KMS-11 (cell line): Measurements from ENCODE around the gene REM2.

Experiments used
- H2AFZ ChIP-seq: fragments of 200-600 bp; sonication (generic); 2 replicates; pipeline ENCODE4 v1.6.1; 2016; ENCODE audit warnings: antibody characterized with exemption, mixed run types, low read depth
- H3K27ac ChIP-seq: fragments of 200-600 bp; sonication (generic); 2 replicates; pipeline ENCODE4 v1.6.1; 2016; ENCODE audit warnings: mild to moderate bottlenecking, mixed run types
- H3K27me3 ChIP-seq: fragments of 200-600 bp; sonication (generic); 2 replicates; pipeline ENCODE4 v1.6.1; 2017; ENCODE audit warnings: mild to moderate bottlenecking, low read depth, mixed run types, moderate library complexity; ENCODE audit not compliant: insufficient read depth
- H3K36me3 ChIP-seq: fragments of 200-600 bp; sonication (generic); 2 replicates; pipeline ENCODE4 v1.6.1; 2017; ENCODE audit warnings: mild to moderate bottlenecking, mixed run types; ENCODE audit not compliant: insufficient read depth
- H3K4me1 ChIP-seq: fragments of 200-600 bp; sonication (generic); 2 replicates; pipeline ENCODE4 v1.6.1; 2016; ENCODE audit warnings: mild to moderate bottlenecking, low read depth, mixed run types; ENCODE audit not compliant: poor library complexity, severe bottlenecking
- H3K4me2 ChIP-seq: fragments of 200-600 bp; sonication (generic); 2 replicates; pipeline ENCODE4 v1.7.0; 2016; ENCODE audit warnings: mild to moderate bottlenecking, mixed run types
- H3K4me3 ChIP-seq: fragments of 200-600 bp; sonication (generic); IDR thresholded peaks from 2 replicates; pipeline ENCODE4 v1.6.1; 2017; ENCODE audit warnings: low read depth, low read length, mixed read lengths; ENCODE audit not compliant: insufficient read depth
- H3K79me2 ChIP-seq: fragments of 200-600 bp; sonication (generic); 2 replicates; pipeline ENCODE4 v1.6.1; 2016; ENCODE audit warnings: low read depth, mixed run types; ENCODE audit not compliant: insufficient read depth
- H3K9ac ChIP-seq: fragments of 200-600 bp; sonication (generic); 2 replicates; pipeline ENCODE4 v1.6.1; 2016; ENCODE audit warnings: mild to moderate bottlenecking, mixed run types
- H4K20me1 ChIP-seq: fragments of 200-600 bp; sonication (generic); 2 replicates; pipeline ENCODE4 v1.6.1; 2016; ENCODE audit warnings: mild to moderate bottlenecking, mixed run types; ENCODE audit not compliant: insufficient read depth
- CTCF ChIP-seq: fragments of 200-600 bp; sonication (generic); conservative IDR thresholded peaks from 2 replicates; pipeline ENCODE4 v1.6.1; 2017; ENCODE audit warnings: low read depth, mild to moderate bottlenecking, antibody characterized with exemption, low read length, moderate library complexity, mixed read lengths

REM2 gene

GRCh38 chr14:22841769-22842168 is 41.3 kb upstream of the REM2 start:
- Histone ChIP-seq H3K4me2 (no peak overlapping the region), H3K4me3 (no peak overlapping the region), H2AFZ (no peak overlapping the region), H4K20me1 (no peaks in the 10 kb centered on the region), H3K4me1 (peaks cover 27% of the 10 kb centered on the region), H3K27me3 (no peaks in the 10 kb centered on the region), H3K9ac (no peak overlapping the region), H3K27ac (no peak overlapping the region), H3K79me2 (no peaks in the 10 kb centered on the region), H3K36me3 (no peaks in the 10 kb centered on the region)
- no peak for TF ChIP-seq CTCF

GRCh38 chr14:22842211-22843122 is 40.6 kb upstream of the REM2 start:
- H3K4me1 ChIP-seq = peaks cover 27% of the 10 kb centered on the region
- H3K4me3 ChIP-seq = no peak overlapping the region
- H3K27me3 ChIP-seq = no peaks in the 10 kb centered on the region
- no peaks in the 10 kb centered on the region for H3K36me3 ChIP-seq
- H3K79me2 ChIP-seq = no peaks in the 10 kb centered on the region
- no peak overlapping the region for H3K4me2 ChIP-seq
- H3K27ac ChIP-seq = no peak overlapping the region
- H3K9ac ChIP-seq = no peak overlapping the region
- TF ChIP-seq CTCF = no peak
- no peak overlapping the region for H2AFZ ChIP-seq
- no peaks in the 10 kb centered on the region for H4K20me1 ChIP-seq

- Histone ChIP-seq H2AFZ (no peak overlapping the region), H3K27me3 (no peaks in the 10 kb centered on the region), H3K4me3 (no peak overlapping the region), H4K20me1 (no peaks in the 10 kb centered on the region), H3K36me3 (no peaks in the 10 kb centered on the region), H3K4me1 (peaks cover 19% of the 10 kb centered on the region), H3K4me2 (no peak overlapping the region), H3K9ac (no peak overlapping the region), H3K79me2 (no peaks in the 10 kb centered on the region), H3K27ac (no peak overlapping the region)
- TF ChIP-seq CTCF = no peak
Observed at GRCh38 chr14:22843123-22843925, 39.7 kb upstream of the REM2 start.

GRCh38 chr14:22844221-22845102 is 38.6 kb upstream of the REM2 start:
- Histone ChIP-seq H3K27me3 (no peaks in the 10 kb centered on the region), H3K27ac (no peak overlapping the region)

More at GRCh38 chr14:22844221-22845102, 38.6 kb upstream of the REM2 start:
- H2AFZ ChIP-seq = no peak overlapping the region
- H3K36me3 ChIP-seq = no peaks in the 10 kb centered on the region
- no peaks in the 10 kb centered on the region for H4K20me1 ChIP-seq
- no peaks in the 10 kb centered on the region for H3K79me2 ChIP-seq
- H3K9ac ChIP-seq = no peak overlapping the region
- H3K4me3 ChIP-seq = no peak overlapping the region
- H3K4me1 ChIP-seq = peaks cover 7% of the 10 kb centered on the region
- TF ChIP-seq CTCF = no peak
- H3K4me2 ChIP-seq = no peak overlapping the region
